SK-N-SH (cell line): ENCODE data around the gene CYBRD1. TPM values are rescaled to one million over a fixed set of nuclear protein-coding genes. Genes with fewer than 3 reads are reported as not detected.

Experiments used
- CTCF ChIA-PET: fragments of 300-600, 350-600 bp; formaldehyde crosslinking; extraction: SDS; loops from one replicate; lab custom pipeline; 2021; lab: Yijun Ruan, JAX
- POLR2A ChIA-PET: fragments of 350-600 bp; sonication (Branson Sonifier 250); formaldehyde crosslinking; extraction: SDS; loops from one replicate; lab custom pipeline; 2020; ENCODE audit warnings: antibody characterized with exemption, inconsistent platforms; lab: Yijun Ruan, JAX
- DNase-seq: peaks from one replicate; pipeline ENCODE4 v3.0.0; 2012
- H2AFZ ChIP-seq: fragments of 200-600 bp; sonication (generic); 2 replicates; pipeline ENCODE4 v1.8.1; 2016; ENCODE audit warnings: antibody characterized with exemption, mild to moderate bottlenecking, low read depth
- H3F3A ChIP-seq: fragments of 200-600 bp; sonication (generic); replicated peaks from 2 replicates; pipeline ENCODE3; 2016; ENCODE audit warnings: antibody characterized with exemption, mild to moderate bottlenecking; ENCODE audit not compliant: insufficient read depth
- H3K27ac ChIP-seq, 2 experiments: fragments of 200-500 bp in 1 of 2; fragments of 200-600 bp in 1 of 2; sonication (Bioruptor generic) in 1 of 2; sonication (generic), shearing (Covaris generic) in 1 of 2; 2 replicates each; pipeline versions ENCODE4 v1.5.1 to v1.6.1; 2014 to 2016; ENCODE audit warnings: low read depth in 2 of 2, inconsistent platforms in 1 of 2, low read length in 1 of 2, mild to moderate bottlenecking in 1 of 2, mixed read lengths in 1 of 2
- H3K27me3 ChIP-seq: fragments of 200-600 bp; sonication (generic), shearing (Covaris generic); 2 replicates; pipeline ENCODE4 v1.6.1; 2016; ENCODE audit warnings: mixed run types; ENCODE audit not compliant: insufficient read depth
- H3K36me3 ChIP-seq, 2 experiments: fragments of 200-500 bp in 1 of 2; fragments of 200-600 bp in 1 of 2; sonication (Bioruptor generic) in 1 of 2; sonication (generic) in 1 of 2; replicated peaks in 1 of 2; 2 replicates each; pipeline versions ENCODE3 to v1.5.1; 2014 to 2016; ENCODE audit warnings: low read length in 1 of 2, mild to moderate bottlenecking in 1 of 2; ENCODE audit not compliant: insufficient read depth in 2 of 2, control insufficient read depth in 1 of 2
- H3K4me1 ChIP-seq, 2 experiments: fragments of 200-500 bp in 1 of 2; fragments of 200-600 bp in 1 of 2; sonication (Bioruptor generic) in 1 of 2; sonication (generic), shearing (Covaris generic) in 1 of 2; 2 replicates each; pipeline versions ENCODE4 v1.5.1 to v1.6.1; 2014 to 2016; ENCODE audit warnings: low read depth in 1 of 2, low read length in 1 of 2, mixed run types in 1 of 2; ENCODE audit not compliant: insufficient read depth in 2 of 2, control insufficient read depth in 1 of 2
- H3K4me2 ChIP-seq: fragments of 200-600 bp; sonication (generic), shearing (Covaris generic); 2 replicates; pipeline ENCODE4 v1.6.1; 2017; ENCODE audit warnings: mixed run types
- H3K4me3 ChIP-seq, 2 experiments: fragments of 200-500 bp in 1 of 2; fragments of 200-600 bp in 1 of 2; sonication (Bioruptor generic) in 1 of 2; sonication (generic), shearing (Covaris generic) in 1 of 2; 2 replicates each; pipeline versions ENCODE4 v1.5.1 to v1.8.1; 2014 to 2016; ENCODE audit warnings: low read depth in 2 of 2, inconsistent platforms in 1 of 2, low read length in 1 of 2, mild to moderate bottlenecking in 1 of 2, mixed read lengths in 1 of 2, moderate library complexity in 1 of 2
- H3K79me2 ChIP-seq: fragments of 200-600 bp; sonication (generic); 2 replicates; pipeline ENCODE4 v1.8.1; 2017; ENCODE audit warnings: mild to moderate bottlenecking; ENCODE audit not compliant: insufficient read depth
- H3K9ac ChIP-seq: fragments of 200-600 bp; sonication (generic); 2 replicates; pipeline ENCODE4 v1.6.1; 2017; ENCODE audit warnings: mixed run types
- H3K9me2 ChIP-seq: fragments of 200-600 bp; sonication (generic); 2 replicates; pipeline ENCODE4 v1.6.1; 2017; ENCODE audit warnings: mixed run types
- H3K9me3 ChIP-seq: fragments of 200-600 bp; sonication (generic); 2 replicates; pipeline ENCODE4 v1.6.1; 2017; ENCODE audit warnings: mixed run types, mild to moderate bottlenecking, moderate library complexity
- H4K20me1 ChIP-seq: fragments of 200-600 bp; sonication (generic); 2 replicates; pipeline ENCODE4 v1.6.1; 2017; ENCODE audit warnings: mild to moderate bottlenecking, mixed run types; ENCODE audit not compliant: insufficient read depth
- CTCF ChIP-seq: fragments of 200-600 bp; sonication (generic); IDR thresholded peaks from 2 replicates; pipeline ENCODE4 v1.6.1; 2017; ENCODE audit warnings: antibody characterized with exemption, mild to moderate bottlenecking, moderate library complexity
- FOXJ3 ChIP-seq: sonication (generic); formaldehyde crosslinking; IDR thresholded peaks from 2 replicates; pipeline ENCODE4 v1.5.1; 2020; ENCODE audit warnings: mild to moderate bottlenecking, missing genetic modification reagents
- GABPA ChIP-seq: IDR thresholded peaks from 2 replicates; pipeline ENCODE4 v1.4.0; 2012; ENCODE audit warnings: low read depth, mild to moderate bottlenecking
- GATA2 ChIP-seq: sonication (generic); formaldehyde crosslinking; IDR thresholded peaks from 2 replicates; pipeline ENCODE4 v1.5.0; 2020; ENCODE audit warnings: mild to moderate bottlenecking, missing genetic modification reagents
- MXI1 ChIP-seq: IDR thresholded peaks from 2 replicates; pipeline ENCODE4 v1.6.1; 2012; ENCODE audit warnings: mild to moderate bottlenecking, low read depth, low read length, improper control_type of control experiment
- POLR2AphosphoS5 ChIP-seq: IDR thresholded peaks from 2 replicates; pipeline ENCODE4 v1.6.1; 2012; ENCODE audit warnings: low read depth, low read length
- RAD21 ChIP-seq: IDR thresholded peaks from 2 replicates; pipeline ENCODE4 v1.6.1; 2012; ENCODE audit warnings: mild to moderate bottlenecking, low read length
- RCOR1 ChIP-seq: fragments of 150-350 bp; IDR thresholded peaks from 2 replicates; pipeline ENCODE4 v1.6.1; 2017; ENCODE audit warnings: antibody characterized with exemption, low read length
- SIN3A ChIP-seq: IDR thresholded peaks from 2 replicates; pipeline ENCODE4 v1.6.1; 2012; ENCODE audit warnings: low read depth, mild to moderate bottlenecking, low read length, moderate library complexity, borderline replicate concordance
- TAF1 ChIP-seq: IDR thresholded peaks from 2 replicates; pipeline ENCODE4 v1.6.1; 2012; ENCODE audit warnings: low read depth, mild to moderate bottlenecking, low read length, moderate library complexity, borderline replicate concordance
- YY1 ChIP-seq: IDR thresholded peaks from 2 replicates; pipeline ENCODE4 v1.4.0; 2012; ENCODE audit warnings: low read depth, mild to moderate bottlenecking
- WGBS: methylation state at CpG from one replicate; pipeline ENCODE4 v1.1.6; 2017; ENCODE audit warnings: low lambda C conversion rate; 5-methylcytosine and 5-hydroxymethylcytosine counted together
- polyA plus RNA-seq, 3 experiments: library from polyadenylated mRNA; depleted of rRNA; stranded (reverse); fragments of >200 nt; gene quantifications; 2 replicates each; pipeline ENCODE4 v1.2.3, GENCODE V29; 2012

CYBRD1 gene
- polyA plus RNA-seq, 1 of the 3 experiments (the other 2 are of a cell fraction): 21.1 TPM

- H3F3A ChIP-seq: peaks cover 8% of the 10 kb centered on the region
- no peak overlapping the region for H3K9ac ChIP-seq
- H4K20me1 ChIP-seq: 0 out of 2 replicates have a peak, but pooled peaks cover 5% of the 10 kb centered on the region
- H3K4me3 ChIP-seq: no peak overlapping the region
- CTCF ChIA-PET: interaction anchor here (1.0 kb wide), 1 partner anchor 13 kb away, joined by 3 read pairs; no protein-coding TSS in a partner anchor
- H2AFZ ChIP-seq: no peak overlapping the region
- H3K9me2 ChIP-seq: no peaks in the 10 kb centered on the region
- no peaks in the 10 kb centered on the region for H3K9me3 ChIP-seq
- 79% methylated on average over 6 of the region's 6 CpGs for WGBS
- peaks cover 0 to 12% of the 10 kb centered on the region in 2 experiments for H3K36me3 ChIP-seq
- H3K27me3 ChIP-seq: no peaks in the 10 kb centered on the region
- POLR2A ChIA-PET: no interaction called here
- no peak for DNase-seq
- H3K4me1 ChIP-seq: no peaks in the 10 kb centered on the region
- TF ChIP-seq CTCF: peak; percentile 51
- TF ChIP-seq RAD21: no peak
- TF ChIP-seq SIN3A: no peak
- H3K27ac ChIP-seq: no peak overlapping the region
- peaks cover 29% of the 10 kb centered on the region; the same call in 1 of the 2 replicates for H3K79me2 ChIP-seq
- H3K4me2 ChIP-seq: no peak overlapping the region
Observed at GRCh38 chr2:171541202-171541887, 19.1 kb downstream of the CYBRD1 start.

- POLR2A ChIA-PET: no interaction called here
- H3K79me2 ChIP-seq: peaks cover 9% of the 10 kb centered on the region; the same call in 1 of the 2 replicates
- no peak overlapping the region for H2AFZ ChIP-seq
- no peak for DNase-seq
- TF ChIP-seq GATA2 (CRISPR knock-in tag): no peak
- TF ChIP-seq TAF1: no peak
- no peak for TF ChIP-seq YY1
- no peak for TF ChIP-seq RCOR1
- TF ChIP-seq FOXJ3 (CRISPR knock-in tag): no peak
- TF ChIP-seq POLR2AphosphoS5: no peak
- no peak for TF ChIP-seq MXI1
- no peak for TF ChIP-seq GABPA
- TF ChIP-seq, all 33 proteins: peak for 0
- no peaks in the 10 kb centered on the region for H4K20me1 ChIP-seq
- H3K9me3 ChIP-seq: no peaks in the 10 kb centered on the region
- CTCF ChIA-PET: interaction anchor here (0.6 kb wide), 1 partner anchor 15 kb away, joined by 3 read pairs; no protein-coding TSS in a partner anchor
- no peaks in the 10 kb centered on the region for H3K9me2 ChIP-seq
- no peak overlapping the region for H3K4me2 ChIP-seq
- H3K36me3 ChIP-seq: peaks cover 0 to 16% of the 10 kb centered on the region in 2 experiments
- H3K27ac ChIP-seq: 0 out of 4 replicates have a peak overlapping the region, but pooled peaks of 1 of the 2 experiments have one; percentile 3
- 0 out of 4 replicates have a peak overlapping the region, but pooled peaks of 1 of the 2 experiments have one; percentile 10 for H3K4me3 ChIP-seq
- 98% methylated on average over 1 of the region's 1 CpG for WGBS
- H3K27me3 ChIP-seq: no peaks in the 10 kb centered on the region
- H3K9ac ChIP-seq: no peak overlapping the region
- peaks cover 0 to 7% of the 10 kb centered on the region in 2 experiments; a peak in 1 of 4 replicates for H3K4me1 ChIP-seq
- peaks cover 3% of the 10 kb centered on the region for H3F3A ChIP-seq
Observed at GRCh38 chr2:171545086-171545485, 22.8 kb downstream of the CYBRD1 start.
